Astrocyte (in vitro differentiated cells and primary cell): Measurements from ENCODE around the gene MSS51.

Experiments used
- CTCF ChIP-seq: IDR thresholded peaks from 2 replicates; pipeline ENCODE4 v1.5.1; 2011; ENCODE audit warnings: low read depth, mild to moderate bottlenecking, inconsistent platforms, low read length, moderate library complexity; ENCODE audit not compliant: insufficient read depth
- EZH2 ChIP-seq: IDR thresholded peaks from 2 replicates; pipeline ENCODE4 v1.6.1; 2012; ENCODE audit warnings: mild to moderate bottlenecking, low read length, inconsistent platforms; ENCODE audit not compliant: insufficient read depth

- TF ChIP-seq CTCF, result no peak
- no peak for TF ChIP-seq EZH2
Measured at GRCh38 chr10:73405556-73405955, 27.8 kb downstream of the MSS51 start.
